HG03045 (cell line): ENCODE results near the gene KRT17.
"Not testable (repeated sequence)": the region's sequence is repeated elsewhere in the genome, so short reads cannot be mapped to it uniquely, and the experiment has no call there.

ENCODE experiments used
- ATAC-seq: cut with Tn5 transposase; IDR thresholded peaks from one replicate; pipeline ENCODE4 v1.9.1; 2021; ENCODE audit warnings: mild to moderate bottlenecking, moderate library complexity; ENCODE audit not compliant: unreplicated experiment

Gene KRT17

GRCh38 chr17:41635121-41636097 lies 11.0 kb upstream of the KRT17 start:
- ATAC-seq: no peak

- ATAC-seq: no peak
These were observed 10.3 kb upstream of the KRT17 start for GRCh38 chr17:41634639-41635038.

GRCh38 chr17:41633556-41634199 lies 9.3 kb upstream of the KRT17 start:
- no peak for ATAC-seq

- ATAC-seq: no peak
These were observed 8.2 kb upstream of the KRT17 start for GRCh38 chr17:41632482-41633105.

GRCh38 chr17:41631898-41632285 lies 7.5 kb upstream of the KRT17 start:
- ATAC-seq: no peak

- no peak for ATAC-seq
These were observed 6.9 kb upstream of the KRT17 start for GRCh38 chr17:41631025-41631897.

GRCh38 chr17:41629826-41630670 lies 5.7 kb upstream of the KRT17 start:
- no peak for ATAC-seq

GRCh38 chr17:41629316-41629715 lies 4.9 kb upstream of the KRT17 start:
- ATAC-seq: no peak

- not testable (repeated sequence) for ATAC-seq
These were observed 4.4 kb upstream of the KRT17 start for GRCh38 chr17:41628621-41629255.

- ATAC-seq: not testable (repeated sequence)
These were observed 3.6 kb upstream of the KRT17 start for GRCh38 chr17:41628073-41628370.

GRCh38 chr17:41627316-41628072 lies 3.1 kb upstream of the KRT17 start:
- ATAC-seq: no peak

GRCh38 chr17:41626914-41627295 lies 2.5 kb upstream of the KRT17 start:
- ATAC-seq: not testable (repeated sequence)

- not testable (repeated sequence) for ATAC-seq
These were observed 1.9 kb upstream of the KRT17 start for GRCh38 chr17:41626028-41626913.

GRCh38 chr17:41625602-41626001 lies 1.2 kb upstream of the KRT17 start:
- no peak for ATAC-seq

- ATAC-seq: not testable (repeated sequence)
These were observed 1.1 kb downstream of the KRT17 start for GRCh38 chr17:41623184-41623861.

GRCh38 chr17:41622340-41623183 lies 1.8 kb downstream of the KRT17 start:
- not testable (repeated sequence) for ATAC-seq
